GM20000 (cell line): ENCODE results near the gene C1orf226.

Experiments used
- DNase-seq: peaks from one replicate; pipeline ENCODE4 v3.0.0; 2012; ENCODE audit warnings: low spot score
- TF ChIP-seq, protein P1 (sequence below): IDR thresholded peaks from 2 replicates; pipeline ENCODE4 v1.5.1; 2012; ENCODE audit warnings: mild to moderate bottlenecking, control low read depth; ENCODE audit errors: extremely low read depth, missing control alignments

C1orf226 gene

DNA sequence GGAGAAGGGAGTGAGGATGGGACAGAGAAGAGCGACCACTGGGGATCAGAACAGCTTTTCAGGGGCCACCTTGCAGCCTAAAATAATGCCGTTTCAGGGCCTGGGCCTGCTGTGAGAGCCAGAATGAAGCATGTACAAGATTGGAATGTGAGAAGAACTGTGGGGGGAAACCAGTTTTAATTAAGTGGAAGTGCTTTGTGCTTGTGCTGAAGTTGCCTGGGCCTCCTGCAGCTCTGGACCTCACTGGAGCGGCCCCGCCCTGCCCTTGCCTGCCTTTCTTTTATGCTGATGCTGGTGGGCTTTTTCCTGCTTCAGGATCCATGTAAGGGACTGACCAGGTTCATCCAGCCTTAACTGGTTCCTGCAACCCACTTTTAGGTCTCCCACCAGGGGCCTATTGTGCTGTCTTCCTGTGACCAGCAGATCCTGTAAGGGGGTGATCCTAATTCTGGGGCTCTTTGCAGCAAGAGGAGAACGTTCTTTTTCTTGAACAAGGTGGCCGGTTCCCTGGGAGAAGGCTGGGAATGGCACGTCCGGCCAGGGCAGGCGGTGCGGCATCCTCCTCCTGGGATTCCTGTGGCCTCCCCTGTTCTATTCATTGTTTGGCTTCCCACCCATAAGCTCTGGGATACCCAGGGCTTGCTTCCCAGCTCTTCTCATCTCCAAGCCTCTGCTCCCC, 3.2 kb downstream of the C1orf226 start:
- TF ChIP-seq, protein P1, sequence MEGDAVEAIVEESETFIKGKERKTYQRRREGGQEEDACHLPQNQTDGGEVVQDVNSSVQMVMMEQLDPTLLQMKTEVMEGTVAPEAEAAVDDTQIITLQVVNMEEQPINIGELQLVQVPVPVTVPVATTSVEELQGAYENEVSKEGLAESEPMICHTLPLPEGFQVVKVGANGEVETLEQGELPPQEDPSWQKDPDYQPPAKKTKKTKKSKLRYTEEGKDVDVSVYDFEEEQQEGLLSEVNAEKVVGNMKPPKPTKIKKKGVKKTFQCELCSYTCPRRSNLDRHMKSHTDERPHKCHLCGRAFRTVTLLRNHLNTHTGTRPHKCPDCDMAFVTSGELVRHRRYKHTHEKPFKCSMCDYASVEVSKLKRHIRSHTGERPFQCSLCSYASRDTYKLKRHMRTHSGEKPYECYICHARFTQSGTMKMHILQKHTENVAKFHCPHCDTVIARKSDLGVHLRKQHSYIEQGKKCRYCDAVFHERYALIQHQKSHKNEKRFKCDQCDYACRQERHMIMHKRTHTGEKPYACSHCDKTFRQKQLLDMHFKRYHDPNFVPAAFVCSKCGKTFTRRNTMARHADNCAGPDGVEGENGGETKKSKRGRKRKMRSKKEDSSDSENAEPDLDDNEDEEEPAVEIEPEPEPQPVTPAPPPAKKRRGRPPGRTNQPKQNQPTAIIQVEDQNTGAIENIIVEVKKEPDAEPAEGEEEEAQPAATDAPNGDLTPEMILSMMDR, result no peak
- DNase-seq, result no peak

DNA sequence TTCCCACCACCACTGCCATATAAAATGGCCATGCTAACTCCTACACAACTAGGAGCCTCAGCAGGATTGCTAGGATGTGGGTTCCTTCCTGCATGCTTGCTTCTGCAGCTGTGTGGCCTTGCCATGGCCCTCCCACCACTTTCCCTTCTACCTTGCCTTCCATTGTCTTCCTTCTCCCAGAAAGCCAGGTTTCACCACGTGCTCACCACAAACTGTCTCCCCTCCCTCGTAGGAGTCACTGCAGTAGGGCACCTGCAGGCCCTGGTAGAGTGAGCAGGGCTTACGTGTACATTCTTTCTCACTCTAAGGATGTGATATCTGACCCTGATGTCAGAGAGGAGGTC, 3.7 kb downstream of the C1orf226 start:
- TF ChIP-seq, protein P1, result no peak
- DNase-seq, result no peak

DNA sequence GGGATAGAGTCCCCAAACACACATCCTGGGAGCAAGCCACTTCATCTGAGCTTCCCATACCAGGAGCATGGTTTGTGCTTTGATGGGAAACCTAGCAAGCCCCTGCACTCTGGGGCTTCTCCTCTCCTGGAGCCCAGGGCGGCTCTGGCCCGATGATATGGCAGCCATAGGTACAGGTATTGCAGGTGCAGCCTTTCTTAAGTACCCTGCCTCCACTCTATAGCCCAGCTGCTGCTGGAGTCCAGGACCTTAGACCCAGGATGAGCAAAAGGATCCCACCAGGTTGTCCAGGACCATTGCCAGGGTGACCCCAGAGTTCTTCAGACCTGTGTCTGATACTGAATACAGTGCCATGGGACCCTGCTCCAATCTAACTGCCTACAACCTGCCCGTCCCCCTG, 4.2 kb downstream of the C1orf226 start:
- DNase-seq, result no peak
- TF ChIP-seq, protein P1, result no peak

DNA sequence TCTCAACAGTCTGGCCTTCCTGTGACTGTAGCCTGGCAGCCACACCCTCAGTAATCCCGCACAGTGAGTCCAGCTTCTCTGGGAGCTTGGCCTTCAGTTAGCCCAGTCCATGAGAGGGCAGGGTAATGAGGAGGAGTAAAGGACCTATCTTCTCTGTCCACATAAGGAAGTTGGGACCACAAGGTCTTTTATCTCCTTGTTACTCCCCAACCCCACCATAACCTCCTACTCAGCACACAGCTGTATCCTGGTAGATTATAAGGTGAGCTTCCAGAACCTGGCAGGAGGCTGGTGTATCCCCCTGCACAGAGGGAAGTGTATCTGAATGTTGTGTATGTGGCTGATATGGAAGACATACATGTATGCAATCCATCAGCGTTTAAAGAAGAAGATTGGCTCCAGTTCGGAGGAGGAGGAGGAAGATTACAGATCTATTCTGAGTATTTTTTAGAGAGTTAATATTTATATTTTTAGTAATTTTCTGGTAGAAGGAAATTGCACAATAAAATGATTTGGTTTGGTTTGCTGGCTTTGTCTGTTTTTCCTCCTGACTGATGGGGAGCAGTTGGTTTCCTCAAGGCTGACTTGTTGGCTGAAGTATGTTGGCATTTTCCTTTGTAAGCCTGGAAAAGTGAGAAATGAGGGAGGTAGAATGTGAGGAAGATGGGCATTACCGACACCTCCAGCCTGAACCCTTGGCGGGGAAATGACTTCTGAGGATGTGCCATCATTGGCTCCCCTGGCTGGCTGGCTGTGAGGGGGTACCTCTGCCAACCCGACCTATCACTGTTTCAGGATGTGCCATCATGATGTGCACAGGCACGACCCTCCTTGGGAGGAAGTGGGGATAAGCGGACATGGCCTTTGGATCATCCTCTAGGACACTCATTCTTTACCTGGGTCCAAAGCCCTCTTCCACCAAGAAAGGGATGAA, 5.0 kb downstream of the C1orf226 start:
- no peak for DNase-seq
- TF ChIP-seq, protein P1, result no peak

DNA sequence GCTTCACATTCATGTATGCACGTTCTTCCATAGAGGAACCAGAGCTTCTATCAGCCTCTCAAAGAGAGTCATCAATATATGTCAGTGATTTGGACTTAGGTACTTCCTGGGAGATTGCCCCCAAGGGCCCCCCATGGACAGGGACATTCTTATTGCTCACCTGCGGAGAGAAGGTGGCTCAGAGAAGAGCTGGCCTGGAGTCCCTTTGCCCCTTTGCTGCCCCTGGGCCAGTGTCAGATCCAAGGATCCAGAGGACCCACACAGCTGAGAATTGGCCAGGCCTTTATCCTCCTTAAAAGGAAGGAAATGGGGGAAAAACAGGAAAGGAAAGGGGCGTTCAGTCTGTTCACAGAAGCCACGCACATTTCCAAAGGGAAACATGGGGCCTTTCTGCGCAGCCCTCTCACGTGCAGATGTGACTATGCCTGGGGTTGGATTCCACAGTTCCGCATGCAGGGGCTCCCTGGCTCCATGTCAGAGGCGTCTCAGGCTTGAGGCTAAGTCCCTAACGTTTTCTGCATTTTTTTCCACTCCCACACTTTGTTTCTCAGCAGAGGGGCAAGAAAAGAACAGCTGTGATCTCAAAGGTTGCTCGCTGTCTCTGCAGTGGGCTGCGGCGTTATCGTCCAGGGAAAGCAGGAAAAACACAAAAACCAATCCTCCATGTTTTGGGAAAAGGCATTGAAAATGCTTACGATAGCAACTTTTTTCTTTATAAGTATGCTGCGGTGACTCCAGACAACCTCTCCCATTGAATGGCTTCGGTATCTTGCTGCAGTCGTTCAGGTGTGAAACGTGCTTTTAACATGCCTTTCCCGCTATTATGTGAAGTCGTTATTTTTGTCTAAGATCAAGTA, 5.9 kb downstream of the C1orf226 start:
- TF ChIP-seq, protein P1, result no peak
- DNase-seq, result no peak

DNA sequence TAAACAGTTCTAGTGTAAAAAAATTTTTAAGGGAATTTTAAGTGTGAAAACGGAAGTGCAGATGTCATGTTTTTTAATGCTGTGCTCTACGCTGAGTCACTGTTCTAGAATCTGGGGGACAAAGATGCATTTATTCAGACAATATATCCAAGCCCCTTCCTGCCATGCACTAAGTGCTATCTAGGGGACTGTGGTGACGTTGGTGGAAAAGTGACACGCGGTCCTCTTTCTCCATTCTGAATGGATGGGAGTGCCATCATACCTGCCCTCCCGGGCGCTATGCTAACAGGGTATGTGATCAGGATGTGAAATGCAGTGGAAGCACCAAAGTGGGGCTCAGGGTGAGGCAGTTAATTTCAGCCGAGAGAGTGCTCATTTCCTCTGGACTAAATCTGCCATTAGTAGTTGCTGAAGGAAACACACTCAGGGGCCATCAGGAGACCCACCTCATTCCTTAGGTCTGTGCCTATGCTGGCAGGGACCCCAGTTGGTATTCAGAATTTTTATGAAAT, 6.6 kb downstream of the C1orf226 start:
- TF ChIP-seq, protein P1, result no peak

More for the DNA sequence above, 6.6 kb downstream of the C1orf226 start:
- DNase-seq, result no peak
